Measurements from ENCODE around the gene GLG1. TPM values are rescaled to one million over a fixed set of nuclear protein-coding genes. Genes with fewer than 3 reads are reported as not detected.

The GLG1 gene
- total RNA-seq, 1 experiment from 2014 or later: 135 TPM

DNA sequence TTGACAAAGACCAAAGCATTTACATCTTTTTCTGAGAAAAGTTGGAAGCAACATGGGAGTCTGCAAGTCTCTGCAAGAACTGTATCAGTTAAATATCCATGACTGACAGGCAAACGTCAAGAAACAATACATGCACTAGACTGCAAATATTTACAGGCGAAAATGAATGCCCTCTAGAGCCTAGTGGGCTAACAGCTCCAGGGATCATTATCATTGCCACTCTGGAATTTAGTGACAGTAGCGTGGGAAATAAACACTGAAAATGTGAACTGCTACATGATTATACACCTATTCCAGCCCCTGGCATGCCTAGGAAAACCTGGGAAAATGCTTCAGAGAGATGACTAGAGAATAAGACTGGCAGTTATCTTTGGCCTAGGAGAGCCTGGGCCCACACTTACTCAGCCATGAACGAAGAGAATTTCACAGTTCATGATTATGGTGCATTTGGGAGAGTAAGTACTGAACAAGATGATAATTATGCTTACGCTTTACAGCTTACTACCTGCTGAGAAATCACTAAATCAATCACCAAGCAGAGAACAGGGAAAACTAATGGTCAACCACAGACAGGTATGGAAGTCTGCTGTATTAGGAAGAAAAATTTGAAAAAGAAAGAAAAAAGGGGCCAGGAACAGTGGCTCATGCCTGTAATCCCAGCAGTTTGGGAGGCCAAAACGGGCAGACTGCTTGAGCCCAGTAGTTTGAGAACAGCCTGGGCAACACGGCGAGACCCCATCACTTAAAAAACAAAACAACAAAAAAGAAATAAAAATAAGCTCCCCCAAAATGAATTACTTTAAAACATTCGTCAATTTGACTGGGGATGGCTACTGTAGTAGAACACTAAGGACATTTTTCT is 119.0 kb downstream of the GLG1 start:
- H4K91ac ChIP-seq (ENCODE audit: insufficient read length, low read depth, low read length): no peak overlapping the region
- H4K20me1 ChIP-seq (ENCODE audit: control insufficient read depth, insufficient read depth, insufficient read length): no peaks in the 10 kb centered on the region
- H3K79me1 ChIP-seq (ENCODE audit: insufficient read depth, low read depth, low read length, poor library complexity, severe bottlenecking): peaks cover 2% of the 10 kb centered on the region
- H2BK20ac ChIP-seq (ENCODE audit: low read depth, low read length, poor library complexity, severe bottlenecking): no peak overlapping the region
- no peak overlapping the region for H3T11ph ChIP-seq (ENCODE audit: low read length)
- no peak overlapping the region for H2BK120ac ChIP-seq (ENCODE audit: low read depth, low read length, poor library complexity, severe bottlenecking)
- no peaks in the 10 kb centered on the region for H3K4me1 ChIP-seq (ENCODE audit: insufficient read depth, low read length)
- no CpG with 5 or more reads among the region's 9 CpGs for WGBS (ENCODE audit: extremely low coverage, insufficient read length, low lambda C conversion rate)
- H3K56ac ChIP-seq (ENCODE audit: insufficient read length, low read depth, low read length): no peak overlapping the region
- H2AK5ac ChIP-seq (ENCODE audit: insufficient read length, low read length): no peak overlapping the region
- no peak overlapping the region for H3K18ac ChIP-seq (ENCODE audit: insufficient read length, low read depth, low read length)
- H3K14ac ChIP-seq (ENCODE audit: insufficient read depth, low read length): no peak overlapping the region
- no peak overlapping the region for H3K27ac ChIP-seq (ENCODE audit: insufficient read length, low read depth, low read length)
- H4K8ac ChIP-seq (replicated peaks; ENCODE audit: insufficient read length, low read depth, low read length): no peak overlapping the region
- TF ChIP-seq, protein P1, sequence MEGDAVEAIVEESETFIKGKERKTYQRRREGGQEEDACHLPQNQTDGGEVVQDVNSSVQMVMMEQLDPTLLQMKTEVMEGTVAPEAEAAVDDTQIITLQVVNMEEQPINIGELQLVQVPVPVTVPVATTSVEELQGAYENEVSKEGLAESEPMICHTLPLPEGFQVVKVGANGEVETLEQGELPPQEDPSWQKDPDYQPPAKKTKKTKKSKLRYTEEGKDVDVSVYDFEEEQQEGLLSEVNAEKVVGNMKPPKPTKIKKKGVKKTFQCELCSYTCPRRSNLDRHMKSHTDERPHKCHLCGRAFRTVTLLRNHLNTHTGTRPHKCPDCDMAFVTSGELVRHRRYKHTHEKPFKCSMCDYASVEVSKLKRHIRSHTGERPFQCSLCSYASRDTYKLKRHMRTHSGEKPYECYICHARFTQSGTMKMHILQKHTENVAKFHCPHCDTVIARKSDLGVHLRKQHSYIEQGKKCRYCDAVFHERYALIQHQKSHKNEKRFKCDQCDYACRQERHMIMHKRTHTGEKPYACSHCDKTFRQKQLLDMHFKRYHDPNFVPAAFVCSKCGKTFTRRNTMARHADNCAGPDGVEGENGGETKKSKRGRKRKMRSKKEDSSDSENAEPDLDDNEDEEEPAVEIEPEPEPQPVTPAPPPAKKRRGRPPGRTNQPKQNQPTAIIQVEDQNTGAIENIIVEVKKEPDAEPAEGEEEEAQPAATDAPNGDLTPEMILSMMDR (conservative IDR thresholded peaks at IDR 0.05): no peak
- DNase-seq: no peak
- H3K27me3 ChIP-seq (ENCODE audit: insufficient read depth, low read length): no peaks in the 10 kb centered on the region
- Mint-ChIP-seq H3K9me3 (no peaks in the 10 kb centered on the region), H3K36me3 (ENCODE audit: insufficient read depth in 1 of 3, low read depth in 3 of 3) (peaks cover 33 to 65% (median 55%) of the 10 kb centered on the region in 3 experiments; a peak in 6 of 7 replicates), H3K27ac (peak overlapping the region in 1 of 3 experiments; percentile 25; a peak in 3 of 7 replicates), H3K4me1 (peaks cover 0 to 4% of the 10 kb centered on the region in 2 experiments; a peak in 3 of 4 replicates), H3K4me3 (no peak overlapping the region), H3K27me3 (ENCODE audit: low read depth) (no peaks in the 10 kb centered on the region)
- H2BK5ac ChIP-seq (ENCODE audit: insufficient read length, low read length): no peak overlapping the region
- H3K23ac ChIP-seq (ENCODE audit: insufficient read length, low read depth, low read length): no peak overlapping the region
- H2BK12ac ChIP-seq (ENCODE audit: insufficient read length, low read depth, low read length): no peak overlapping the region
- H3K4ac ChIP-seq (ENCODE audit: low read depth, low read length): no peak overlapping the region
- H3K4me2 ChIP-seq (ENCODE audit: insufficient read depth, insufficient read length, low read length): no peak overlapping the region
- H2BK15ac ChIP-seq (ENCODE audit: low read depth, low read length): no peak overlapping the region
- no peaks in the 10 kb centered on the region for H3K23me2 ChIP-seq (ENCODE audit: insufficient read length, low read depth, low read length, poor library complexity, severe bottlenecking)
- H2AFZ ChIP-seq (ENCODE audit: low read length): no peak overlapping the region
- H3K79me2 ChIP-seq (ENCODE audit: insufficient read depth, low read length): no peaks in the 10 kb centered on the region
- H3K9me3 ChIP-seq (ENCODE audit: control insufficient read depth, low read depth, low read length): no peaks in the 10 kb centered on the region
- H4K5ac ChIP-seq (ENCODE audit: insufficient read length, low read depth, low read length): no peak overlapping the region
- H3K9ac ChIP-seq (ENCODE audit: extremely low read depth, insufficient read length, low read length): no peak overlapping the region

Measured in H9 (cell line).